B cell (primary cell): ENCODE data around the gene FYCO1. TPM values are rescaled to one million over a fixed set of nuclear protein-coding genes. Genes with fewer than 3 reads are reported as not detected.

Source experiments
- ATAC-seq: fragments of 200-7000 bp; cut with Tn5 transposase; one replicate; pipeline ENCODE4 v1.10.0; 2021; ENCODE audit warnings: low read depth, mild to moderate bottlenecking, moderate number of reproducible peaks, moderate library complexity
- CTCF ChIA-PET: fragments of 350-600 bp; sonication (Branson Sonifier 250); formaldehyde crosslinking; loops from one replicate; lab custom pipeline; 2021; ENCODE audit warnings: antibody characterized with exemption, inconsistent platforms; lab: Charles Lee
- POLR2A ChIA-PET: fragments of 350-600 bp; sonication (Branson Sonifier 250); formaldehyde crosslinking; loops from one replicate; lab custom pipeline; 2021; ENCODE audit warnings: antibody characterized with exemption; lab: Charles Lee
- DNase-seq: peaks from one replicate; pipeline ENCODE4 v3.0.0; 2013
- H2AFZ ChIP-seq: 2 replicates; pipeline ENCODE4 v1.6.1; 2012; ENCODE audit warnings: mild to moderate bottlenecking, low read depth, low read length; ENCODE audit not compliant: insufficient read depth, poor library complexity, severe bottlenecking
- H3K27ac ChIP-seq, 2 donors: 1 replicate in 1 of 2; 2 replicates in 1 of 2; pipeline ENCODE4 v1.5.1; 2012 to 2013; ENCODE audit warnings: low read length in 2 of 2, mild to moderate bottlenecking in 2 of 2, moderate library complexity in 1 of 2
- H3K27me3 ChIP-seq, 4 experiments: fragments of 200-600 bp in 1 of 4; sonication (generic) in 1 of 4; replicated peaks in 1 of 4; 1 replicate in 2 of 4; 2 replicates in 2 of 4; pipeline versions ENCODE4 v1.6.1 to v1.7.0; 2013 to 2016; ENCODE audit warnings: low read length in 3 of 4, mild to moderate bottlenecking in 2 of 4, mixed read lengths in 1 of 4, moderate library complexity in 1 of 4; ENCODE audit not compliant: insufficient read depth in 4 of 4, control insufficient read depth in 3 of 4; ENCODE audit errors: control extremely low read depth in 1 of 4
- H3K36me3 ChIP-seq, 2 experiments: replicated peaks in 1 of 2; 1 replicate in 1 of 2; 2 replicates in 1 of 2; pipeline versions ENCODE4 v1.6.1 to v1.7.1; 2013; ENCODE audit warnings: low read length in 1 of 2; ENCODE audit not compliant: insufficient read depth in 2 of 2, control insufficient read depth in 1 of 2; ENCODE audit errors: control extremely low read depth in 1 of 2, extremely low read depth in 1 of 2
- H3K4me1 ChIP-seq, 2 donors: fragments of 200-600 bp in 1 of 2; sonication (generic) in 1 of 2; 1 replicate in 1 of 2; 2 replicates in 1 of 2; pipeline versions ENCODE4 v1.5.1 to v1.6.1; 2013 to 2017; ENCODE audit warnings: low read length in 2 of 2; ENCODE audit not compliant: control insufficient read depth in 2 of 2, insufficient read depth in 2 of 2
- H3K4me2 ChIP-seq: replicated peaks from 2 replicates; pipeline ENCODE3; 2012; ENCODE audit warnings: mild to moderate bottlenecking, low read depth, low read length; ENCODE audit not compliant: poor library complexity, severe bottlenecking
- H3K4me3 ChIP-seq, 5 experiments: fragments of 200-600 bp in 1 of 5; sonication (generic) in 1 of 5; 1 replicate in 3 of 5; 2 replicates in 2 of 5; pipeline versions ENCODE4 v1.5.1 to v1.7.0; 2011 to 2016; ENCODE audit warnings: low read length in 4 of 5, mild to moderate bottlenecking in 4 of 5, low read depth in 2 of 5, control low read depth in 1 of 5, moderate library complexity in 1 of 5; ENCODE audit not compliant: insufficient read depth in 1 of 5; ENCODE audit errors: control extremely low read depth in 1 of 5, extremely low read depth in 1 of 5
- H3K79me2 ChIP-seq: fragments of 200-600 bp; sonication (generic); one replicate; pipeline ENCODE4 v1.6.0; 2016; ENCODE audit warnings: low read length; ENCODE audit not compliant: control insufficient read depth, insufficient read depth
- H3K9ac ChIP-seq: fragments of 200-600 bp; sonication (generic); 2 replicates; pipeline ENCODE4 v1.6.1; 2017; ENCODE audit warnings: mild to moderate bottlenecking, low read length, moderate library complexity
- H3K9me3 ChIP-seq, 3 donors: one replicate each; pipeline versions ENCODE4 v1.6.1 to v1.7.1; 2013; ENCODE audit warnings: low read length in 2 of 3; ENCODE audit not compliant: control insufficient read depth in 2 of 3, insufficient read depth in 1 of 3; ENCODE audit errors: control extremely low read depth in 1 of 3
- H4K20me1 ChIP-seq: 2 replicates; pipeline ENCODE4 v1.6.0; 2012; ENCODE audit warnings: mild to moderate bottlenecking, low read length; ENCODE audit not compliant: insufficient read depth, control insufficient read depth, poor library complexity, severe bottlenecking
- H3K27ac Mint-ChIP-seq: one replicate; pipeline ENCODE4 v1.8.0; 2021; ENCODE audit warnings: mixed read lengths
- H3K27me3 Mint-ChIP-seq: one replicate; pipeline ENCODE4 v1.8.0; 2021; ENCODE audit warnings: mixed read lengths
- H3K4me1 Mint-ChIP-seq: one replicate; pipeline ENCODE4 v1.8.0; 2021; ENCODE audit warnings: mixed read lengths
- H3K4me3 Mint-ChIP-seq: one replicate; pipeline ENCODE4 v1.8.0; 2021; ENCODE audit warnings: mixed read lengths
- H3K9me3 Mint-ChIP-seq: one replicate; pipeline ENCODE4 v1.8.0; 2022; ENCODE audit warnings: mixed read lengths; ENCODE audit not compliant: insufficient read depth
- CTCF ChIP-seq: fragments of 200-600 bp; IDR thresholded peaks from one replicate; pipeline ENCODE4 v1.8.0; 2022; ENCODE audit warnings: antibody characterized with exemption, mild to moderate bottlenecking
- EZH2 ChIP-seq: IDR thresholded peaks from 2 replicates; pipeline ENCODE4 v1.6.1; 2012; ENCODE audit warnings: borderline replicate concordance, low read depth, mild to moderate bottlenecking, moderate library complexity, low read length; ENCODE audit not compliant: insufficient read depth, poor library complexity, severe bottlenecking
- WGBS: methylation state at CpG from one replicate; pipeline ENCODE4 v1.1.5; 2013; ENCODE audit warnings: missing lambda C conversion rate; ENCODE audit not compliant: insufficient coverage; 5-methylcytosine and 5-hydroxymethylcytosine counted together
- intact Hi-C: fragments of 100-400 bp; cut with micrococcal nuclease; formaldehyde crosslinking; loops from one replicate; pipeline ENCODE4 v1.10.0; 2022
- polyA plus RNA-seq: library from polyadenylated mRNA; depleted of rRNA; stranded (reverse); fragments of >200 nt; gene quantifications from 2 replicates; pipeline ENCODE4 v1.2.3, GENCODE V29; 2012
- total RNA-seq, 2 donors: library from RNA; stranded (reverse); fragments of 120-200 nt in 1 of 2; gene quantifications; 1 replicate in 1 of 2; 2 replicates in 1 of 2; pipeline versions ENCODE4 v1.2.3 to v1.2.4, GENCODE V29; 2013 to 2022

FYCO1 gene
- total and polyA plus RNA-seq, 2 donors (not counting 1 experiment from before 2014, with no cell fraction given) = 5.4 to 16.7 TPM

GRCh38 chr3:45878124-45878523 lies 117.5 kb downstream of the FYCO1 start:
- Histone ChIP-seq H3K27ac (no peak overlapping the region), H3K36me3 (no peaks in the 10 kb centered on the region), H3K4me2 (no peak overlapping the region), H2AFZ (no peak overlapping the region), H3K9ac (no peak overlapping the region), H3K79me2 (no peaks in the 10 kb centered on the region), H3K27me3 (no peaks in the 10 kb centered on the region), H3K9me3 (no peaks in the 10 kb centered on the region), H3K4me3 (no peak overlapping the region), H4K20me1 (no peaks in the 10 kb centered on the region), H3K4me1 (no peaks in the 10 kb centered on the region)
- Mint-ChIP-seq H3K4me3 (no peak overlapping the region), H3K27me3 (peaks cover 10% of the 10 kb centered on the region), H3K4me1 (no peaks in the 10 kb centered on the region), H3K27ac (no peak overlapping the region), H3K9me3 (no peaks in the 10 kb centered on the region)
- ATAC-seq = no peak
- CTCF ChIA-PET = no interaction called here
- intact Hi-C loops = no loop called here
- no peak for TF ChIP-seq EZH2
- no peak for TF ChIP-seq CTCF
- DNase-seq = no peak
- POLR2A ChIA-PET = no interaction called here
- no CpG with 5 or more reads among the region's 2 CpGs for WGBS

- Mint-ChIP-seq H3K27me3 (peaks cover 4% of the 10 kb centered on the region), H3K27ac (no peak overlapping the region), H3K9me3 (no peaks in the 10 kb centered on the region), H3K4me1 (peaks cover 21% of the 10 kb centered on the region), H3K4me3 (no peak overlapping the region)
- Histone ChIP-seq H3K79me2 (no peaks in the 10 kb centered on the region), H3K4me2 (no peak overlapping the region), H4K20me1 (no peaks in the 10 kb centered on the region), H3K4me3 (no peak overlapping the region), H3K9ac (no peak overlapping the region), H3K9me3 (no peaks in the 10 kb centered on the region), H3K27me3 (no peaks in the 10 kb centered on the region), H2AFZ (no peak overlapping the region), H3K4me1 (peaks cover 6 to 18% of the 10 kb centered on the region in 2 donors), H3K36me3 (no peaks in the 10 kb centered on the region), H3K27ac (no peak overlapping the region)
- POLR2A ChIA-PET = no interaction called here
- WGBS = no CpG with 5 or more reads among the region's 5 CpGs
- DNase-seq = no peak
- CTCF ChIA-PET = interaction anchor here (0.6 kb wide), 1 partner anchor 23 kb away, joined by 3 read pairs; no protein-coding TSS in a partner anchor
- intact Hi-C loops = no loop called here
- TF ChIP-seq CTCF (no peak), EZH2 (no peak)
- ATAC-seq = no peak
These were observed 120.8 kb downstream of the FYCO1 start for GRCh38 chr3:45874677-45875346.
